ENCODE data around the gene TTC28. TPM values are rescaled to one million over a fixed set of nuclear protein-coding genes. Genes with fewer than 3 reads are reported as not detected.

Gene TTC28
- total and polyA plus RNA-seq, 10 of the 15 experiments (the other 5 are each of a cell fraction or from before 2014, with no cell fraction given), result 0.15 to 8.4 (median 1.4) TPM

DNA sequence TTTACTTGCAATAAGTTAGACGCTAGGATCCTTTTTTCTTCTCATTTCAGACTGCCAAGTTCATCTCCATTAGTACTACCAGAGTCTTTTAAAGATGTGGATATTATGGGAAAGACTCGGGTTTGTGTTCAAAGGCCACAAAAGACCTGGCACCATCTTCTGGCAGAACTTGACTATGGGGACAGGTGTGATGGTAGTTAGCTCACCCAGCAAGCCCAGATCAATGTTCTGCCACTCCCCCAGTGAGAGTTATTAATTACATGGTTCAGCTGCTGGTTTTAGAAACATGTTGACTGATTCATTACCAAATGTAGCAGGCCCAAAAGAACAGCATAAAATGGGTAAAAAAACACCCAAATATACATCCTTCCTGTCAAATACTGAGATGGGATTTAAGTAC lies 427.1 kb downstream of the TTC28 start:
- H3K79me2 ChIP-seq (ENCODE audit: control insufficient read depth, insufficient read depth, low read length), result no peaks in the 10 kb centered on the region
- WGBS (ENCODE audit: insufficient coverage, insufficient replicate concordance, low lambda C conversion rate, missing lambda C conversion rate), result 0% methylated on average over 2 of the region's 2 CpGs
- intact Hi-C loops (cut with micrococcal nuclease; ENCODE audit: unreplicated experiment), result no loop called here
- ChIA-PET POLR2A (no interaction called here), SMC1A (ENCODE audit: uncharacterized antibody, unreplicated experiment) (interaction anchor here (0.7 to 2.1 kb wide), 6 partner anchors 9 to 340 kb away, joined by 3 to 9 read pairs (median 4); no protein-coding TSS in a partner anchor), CTCF (interaction anchor here (1.0 to 2.1 kb wide), 6 partner anchors 8 to 343 kb away, joined by 3 to 7 read pairs (median 5); no protein-coding TSS in a partner anchor), RAD21 (ENCODE audit: unreplicated experiment) (interaction anchor here (1.4 kb wide), 1 partner anchor 75 kb away, joined by 3 read pairs; no protein-coding TSS in a partner anchor)
- H3K4me2 ChIP-seq (ENCODE audit: control insufficient read depth, insufficient read depth), result no peak overlapping the region
- ATAC-seq (no peak), DNase-seq (ENCODE audit: low read depth, low spot score) (no peak), FAIRE-seq (no peak)
- H2AFZ ChIP-seq (ENCODE audit: control insufficient read depth, low read depth, low read length), result no peak overlapping the region
- H3K27me3 ChIP-seq (replicated peaks in 1 of 2; ENCODE audit: control insufficient read depth in 2 of 2, insufficient read depth in 2 of 2, low read length in 1 of 2), result no peaks in the 10 kb centered on the region
- H3K9me3 ChIP-seq (replicated peaks; ENCODE audit: control insufficient read depth, insufficient read depth, low read length), result no peaks in the 10 kb centered on the region
- no peaks in the 10 kb centered on the region for H3K4me1 ChIP-seq (ENCODE audit: control insufficient read depth, insufficient read depth, low read length)
- H3K36me3 ChIP-seq (ENCODE audit: control insufficient read depth in 2 of 2, insufficient read depth in 2 of 2, low read length in 1 of 2), result no peaks in the 10 kb centered on the region
- no peaks in the 10 kb centered on the region for H4K20me1 ChIP-seq (ENCODE audit: control insufficient read depth, insufficient read depth)
- no peak overlapping the region for H3K27ac ChIP-seq (ENCODE audit: control insufficient read depth, insufficient read depth)
- TF ChIP-seq CBX5 (IDR thresholded peaks at IDR 0.05; ENCODE audit: low read depth) (no peak), HDAC6 (IDR thresholded peaks at IDR 0.05; ENCODE audit: unreplicated experiment) (no peak), CREM (IDR thresholded peaks at IDR 0.05; ENCODE audit: low read depth) (no peak), NR2F1 (conservative IDR thresholded peaks at IDR 0.05) (no peak), TAF1 (IDR thresholded peaks at IDR 0.05; ENCODE audit: borderline replicate concordance, low read depth, low read length) (no peak)
- in situ Hi-C loops (cut with MboI), result no loop called here
- H3K9ac ChIP-seq (ENCODE audit: control insufficient read depth, insufficient read depth, low read length), result no peak overlapping the region
- BruUV-seq (replicated peaks), result no TSS peak
- no peak overlapping the region for H3K4me3 ChIP-seq

DNA sequence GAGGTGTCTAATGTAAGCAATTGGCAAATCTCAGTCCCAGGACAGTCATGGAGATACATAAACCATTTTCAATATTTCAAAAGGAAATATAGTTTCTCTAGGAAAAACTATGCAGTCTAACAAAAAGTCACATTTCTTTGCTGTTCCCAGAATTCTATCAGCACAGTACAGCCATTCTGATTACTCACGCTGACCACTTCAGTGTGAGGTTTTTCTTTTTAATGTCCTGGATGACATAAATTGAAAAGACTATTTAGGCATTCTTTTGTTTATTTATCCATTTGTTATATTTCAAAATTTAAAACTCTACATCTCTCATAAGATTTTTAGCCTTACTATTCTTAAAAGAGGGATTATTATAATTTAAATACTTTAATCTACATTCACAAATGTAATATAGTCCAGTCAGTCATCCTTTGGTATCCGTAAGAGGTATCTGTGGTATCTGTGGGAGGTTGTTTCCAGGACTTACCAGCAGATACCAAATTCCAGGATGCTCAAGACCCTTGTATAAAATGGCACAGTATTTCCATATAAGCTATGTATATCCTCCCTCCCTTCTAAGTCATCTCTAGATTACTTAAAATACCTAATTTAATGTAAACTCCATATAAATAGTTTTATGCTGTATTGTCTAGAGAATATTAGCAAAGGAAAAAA lies 429.5 kb downstream of the TTC28 start:
- ChIA-PET SMC1A (ENCODE audit: uncharacterized antibody, unreplicated experiment) (no interaction called here), RAD21 (ENCODE audit: unreplicated experiment) (interaction anchor here (1.0 kb wide), 1 partner anchor 15 kb away, joined by 3 read pairs; no protein-coding TSS in a partner anchor), POLR2A (no interaction called here), CTCF (interaction anchor here (0.7 to 1.9 kb wide), 2 partner anchors 11 to 199 kb away, joined by 3 to 5 read pairs; no protein-coding TSS in a partner anchor)
- no peak for FAIRE-seq
- H3K4me2 ChIP-seq (ENCODE audit: control insufficient read depth, insufficient read depth), result no peak overlapping the region
- no peak for ATAC-seq
- in situ Hi-C loops (cut with MboI) (no loop called here), intact Hi-C loops (cut with micrococcal nuclease; ENCODE audit: unreplicated experiment) (no loop called here)
- H3K27me3 ChIP-seq (replicated peaks in 1 of 2; ENCODE audit: control insufficient read depth in 2 of 2, insufficient read depth in 2 of 2, low read length in 1 of 2), result peaks cover 0 to 4% of the 10 kb centered on the region in 2 experiments; a peak in 1 of 4 replicates
- no peaks in the 10 kb centered on the region for H3K9me3 ChIP-seq (replicated peaks; ENCODE audit: control insufficient read depth, insufficient read depth, low read length)
- WGBS (ENCODE audit: insufficient coverage, insufficient replicate concordance, low lambda C conversion rate, missing lambda C conversion rate), result 16% methylated on average over 2 of the region's 2 CpGs
- no peaks in the 10 kb centered on the region for H3K79me2 ChIP-seq (ENCODE audit: control insufficient read depth, insufficient read depth, low read length)
- no TSS peak for BruUV-seq (replicated peaks)
- H3K9ac ChIP-seq (ENCODE audit: control insufficient read depth, insufficient read depth, low read length), result no peak overlapping the region
- H3K4me3 ChIP-seq, result no peak overlapping the region
- no peak overlapping the region for H3K27ac ChIP-seq (ENCODE audit: control insufficient read depth, insufficient read depth)
- H3K4me1 ChIP-seq (ENCODE audit: control insufficient read depth, insufficient read depth, low read length), result no peaks in the 10 kb centered on the region
- H3K36me3 ChIP-seq (ENCODE audit: control insufficient read depth in 2 of 2, insufficient read depth in 2 of 2, low read length in 1 of 2), result no peaks in the 10 kb centered on the region
- no peak for DNase-seq (ENCODE audit: low read depth, low spot score)
- no peaks in the 10 kb centered on the region for H4K20me1 ChIP-seq (ENCODE audit: control insufficient read depth, insufficient read depth)
- H2AFZ ChIP-seq (ENCODE audit: control insufficient read depth, low read depth, low read length), result no peak overlapping the region
- TF ChIP-seq BHLHE40 (IDR thresholded peaks at IDR 0.05; ENCODE audit: borderline replicate concordance in 1 of 2, low read depth in 2 of 2, low read length in 1 of 2), result no peak
- TF ChIP-seq STAT1 (conservative IDR thresholded peaks at IDR 0.05), result no peak
- no peak for TF ChIP-seq ATF2 (IDR thresholded peaks at IDR 0.05; ENCODE audit: low read length)
- TF ChIP-seq CHD1 (IDR thresholded peaks at IDR 0.05; ENCODE audit: low read depth, low read length), result no peak
- TF ChIP-seq KDM1A (IDR thresholded peaks at IDR 0.05; ENCODE audit: borderline replicate concordance), result no peak
- TF ChIP-seq, protein P1, sequence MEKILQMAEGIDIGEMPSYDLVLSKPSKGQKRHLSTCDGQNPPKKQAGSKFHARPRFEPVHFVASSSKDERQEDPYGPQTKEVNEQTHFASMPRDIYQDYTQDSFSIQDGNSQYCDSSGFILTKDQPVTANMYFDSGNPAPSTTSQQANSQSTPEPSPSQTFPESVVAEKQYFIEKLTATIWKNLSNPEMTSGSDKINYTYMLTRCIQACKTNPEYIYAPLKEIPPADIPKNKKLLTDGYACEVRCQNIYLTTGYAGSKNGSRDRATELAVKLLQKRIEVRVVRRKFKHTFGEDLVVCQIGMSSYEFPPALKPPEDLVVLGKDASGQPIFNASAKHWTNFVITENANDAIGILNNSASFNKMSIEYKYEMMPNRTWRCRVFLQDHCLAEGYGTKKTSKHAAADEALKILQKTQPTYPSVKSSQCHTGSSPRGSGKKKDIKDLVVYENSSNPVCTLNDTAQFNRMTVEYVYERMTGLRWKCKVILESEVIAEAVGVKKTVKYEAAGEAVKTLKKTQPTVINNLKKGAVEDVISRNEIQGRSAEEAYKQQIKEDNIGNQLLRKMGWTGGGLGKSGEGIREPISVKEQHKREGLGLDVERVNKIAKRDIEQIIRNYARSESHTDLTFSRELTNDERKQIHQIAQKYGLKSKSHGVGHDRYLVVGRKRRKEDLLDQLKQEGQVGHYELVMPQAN (conservative IDR thresholded peaks at IDR 0.05), result no peak

Data from GM12878 (cell line).